Activated T-cell treated with anti-CD3 and anti-CD28 coated beads for 4 hours (primary cell): Measurements from ENCODE around the gene VAV1.
"Not testable (repeated sequence)": the region's sequence is repeated elsewhere in the genome, so short reads cannot be mapped to it uniquely, and the experiment has no call there.

Experiments
- DNase-seq: peaks from one replicate; pipeline ENCODE4 v3.0.0-alpha.2; 2020

The VAV1 gene

GRCh38 chr19:6820237-6820636 lies 47.7 kb downstream of the VAV1 start:
- no peak for DNase-seq

GRCh38 chr19:6821639-6822310 lies 49.3 kb downstream of the VAV1 start:
- no peak for DNase-seq

GRCh38 chr19:6822311-6822670 lies 49.8 kb downstream of the VAV1 start:
- DNase-seq: no peak

- no peak for DNase-seq
Observed at GRCh38 chr19:6825076-6825774, 52.7 kb downstream of the VAV1 start.

GRCh38 chr19:6826281-6826920 lies 53.9 kb downstream of the VAV1 start:
- no peak for DNase-seq

- no peak for DNase-seq
Observed at GRCh38 chr19:6828306-6828697, 55.8 kb downstream of the VAV1 start.

- DNase-seq: no peak
Observed at GRCh38 chr19:6828698-6829633, 56.5 kb downstream of the VAV1 start.

- DNase-seq: not testable (repeated sequence)
Observed at GRCh38 chr19:6829829-6830228, 57.3 kb downstream of the VAV1 start.

GRCh38 chr19:6831084-6831483 lies 58.6 kb downstream of the VAV1 start:
- not testable (repeated sequence) for DNase-seq

- no peak for DNase-seq
Observed at GRCh38 chr19:6832412-6832811, 59.9 kb downstream of the VAV1 start.

- no peak for DNase-seq
Observed at GRCh38 chr19:6833166-6833790, 60.8 kb downstream of the VAV1 start.

GRCh38 chr19:6834433-6834832 lies 61.9 kb downstream of the VAV1 start:
- DNase-seq: no peak

GRCh38 chr19:6835501-6835900 lies 63.0 kb downstream of the VAV1 start:
- DNase-seq: no peak

GRCh38 chr19:6837525-6837924 lies 65.0 kb downstream of the VAV1 start:
- no peak for DNase-seq

- no peak for DNase-seq
Observed at GRCh38 chr19:6838062-6838655, 65.7 kb downstream of the VAV1 start.

GRCh38 chr19:6842871-6843607 lies 70.5 kb downstream of the VAV1 start:
- DNase-seq: no peak

- DNase-seq: no peak
Observed at GRCh38 chr19:6847828-6848200, 75.3 kb downstream of the VAV1 start.

- no peak for DNase-seq
Observed at GRCh38 chr19:6848986-6849385, 76.5 kb downstream of the VAV1 start.

GRCh38 chr19:6849876-6850275 lies 77.4 kb downstream of the VAV1 start:
- DNase-seq: no peak

- DNase-seq: no peak
Observed at GRCh38 chr19:6851359-6851758, 78.9 kb downstream of the VAV1 start.

- DNase-seq: no peak
Observed at GRCh38 chr19:6852001-6852400, 79.5 kb downstream of the VAV1 start.

- DNase-seq: no peak
Observed at GRCh38 chr19:6853868-6854267, 81.4 kb downstream of the VAV1 start.
